NCI-H460 (cell line): ENCODE data around the gene HOXC4. TPM values are rescaled to one million over a fixed set of nuclear protein-coding genes. Genes with fewer than 3 reads are reported as not detected.
"Not testable (repeated sequence)": the region's sequence is repeated elsewhere in the genome, so short reads cannot be mapped to it uniquely, and the experiment has no call there.

Experiments used
- DNase-seq: peaks from one replicate; pipeline ENCODE4 v3.0.0-alpha.2; 2016; ENCODE audit warnings: low read depth; ENCODE audit errors: extremely low read depth
- total RNA-seq: library from RNA; depleted of rRNA; stranded (reverse); fragments of >200 nt; shearing (Covaris generic); gene quantifications from 2 replicates; pipeline ENCODE4 v1.2.3, GENCODE V29; 2014

HOXC4 gene
- total RNA-seq, 1 experiment from 2014 or later = 0.12 TPM

GRCh38 chr12:54039417-54040147, 14.1 kb upstream of the HOXC4 start:
- DNase-seq = no peak

DNA sequence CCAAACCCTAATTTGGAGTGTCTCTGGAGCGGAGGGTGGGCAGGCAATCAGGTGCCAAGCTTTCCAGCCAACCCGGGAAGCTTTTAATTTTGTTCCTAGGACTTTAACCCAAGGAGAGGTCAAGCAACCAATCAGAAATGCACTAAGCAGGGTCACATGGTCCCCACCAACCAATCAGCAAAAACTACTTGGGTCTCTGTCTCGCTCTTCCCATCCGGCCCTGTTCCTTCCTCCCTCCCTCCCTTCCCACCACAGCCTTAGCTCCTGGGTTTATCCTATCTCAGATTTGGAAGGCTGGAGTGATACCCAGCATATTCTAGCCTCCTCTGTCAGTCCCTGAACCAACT, 13.5 kb upstream of the HOXC4 start:
- DNase-seq = peak; percentile 18

- no peak for DNase-seq
Measured at GRCh38 chr12:54040648-54041047, 13.0 kb upstream of the HOXC4 start.

- no peak for DNase-seq
Measured at GRCh38 chr12:54041097-54041690, 12.4 kb upstream of the HOXC4 start.

DNA sequence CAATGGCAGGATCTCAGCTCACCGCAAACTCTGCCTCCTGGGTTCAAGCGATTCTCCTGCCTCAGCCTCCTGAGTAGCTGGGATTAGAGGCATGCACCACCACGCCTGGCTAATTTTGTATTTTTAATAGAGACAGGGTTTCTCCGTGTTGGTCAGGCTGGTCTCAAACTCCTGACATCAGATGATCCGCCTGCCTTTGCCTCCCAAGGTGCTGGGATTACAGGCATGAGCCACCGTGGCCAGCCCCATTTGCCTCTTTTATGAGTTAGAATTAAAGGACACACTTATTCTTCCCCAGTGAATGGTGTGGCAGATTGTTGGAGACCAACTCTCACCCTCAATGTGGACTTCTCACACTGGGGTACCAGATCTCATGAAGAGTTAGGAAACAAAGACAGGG, 11.6 kb upstream of the HOXC4 start:
- DNase-seq = not testable (repeated sequence)

GRCh38 chr12:54042970-54043853, 10.4 kb upstream of the HOXC4 start:
- no peak for DNase-seq

GRCh38 chr12:54044425-54045103, 9.1 kb upstream of the HOXC4 start:
- DNase-seq = no peak

- no peak for DNase-seq
Measured at GRCh38 chr12:54045401-54045800, 8.2 kb upstream of the HOXC4 start.

DNA sequence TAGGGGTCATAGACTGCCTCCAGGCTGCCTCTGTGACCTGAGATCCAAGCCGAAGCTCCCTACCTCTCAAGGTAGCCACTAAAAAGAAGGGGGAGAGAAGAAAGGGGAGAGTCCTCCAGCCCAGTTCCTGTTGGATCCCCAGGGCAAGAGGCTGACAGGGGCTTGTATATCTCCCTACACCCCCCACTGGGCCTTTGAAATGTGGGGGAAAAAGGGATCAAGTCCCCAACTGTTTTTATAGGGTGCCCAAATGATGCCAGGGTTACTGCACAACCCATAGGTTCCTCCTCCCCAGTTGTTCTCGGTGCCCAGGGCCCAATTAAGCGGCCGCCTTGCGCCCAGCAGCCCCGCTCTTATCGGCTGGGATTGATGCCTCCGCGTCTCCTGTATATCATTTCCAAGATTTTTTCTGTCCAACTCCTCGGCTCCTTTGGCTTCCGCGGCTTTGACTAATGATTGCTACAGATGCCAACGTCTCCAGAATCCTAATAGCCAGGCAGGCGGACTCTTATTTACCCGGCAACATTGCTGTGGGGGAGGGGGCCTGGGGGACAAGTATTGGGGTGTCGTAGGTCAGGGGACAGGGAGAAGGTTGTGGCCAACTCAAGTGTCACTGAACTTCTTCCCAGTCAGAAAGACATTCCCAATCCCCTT, 7.6 kb upstream of the HOXC4 start:
- DNase-seq = no peak

GRCh38 chr12:54046809-54047159, 6.9 kb upstream of the HOXC4 start:
- DNase-seq = no peak

DNA sequence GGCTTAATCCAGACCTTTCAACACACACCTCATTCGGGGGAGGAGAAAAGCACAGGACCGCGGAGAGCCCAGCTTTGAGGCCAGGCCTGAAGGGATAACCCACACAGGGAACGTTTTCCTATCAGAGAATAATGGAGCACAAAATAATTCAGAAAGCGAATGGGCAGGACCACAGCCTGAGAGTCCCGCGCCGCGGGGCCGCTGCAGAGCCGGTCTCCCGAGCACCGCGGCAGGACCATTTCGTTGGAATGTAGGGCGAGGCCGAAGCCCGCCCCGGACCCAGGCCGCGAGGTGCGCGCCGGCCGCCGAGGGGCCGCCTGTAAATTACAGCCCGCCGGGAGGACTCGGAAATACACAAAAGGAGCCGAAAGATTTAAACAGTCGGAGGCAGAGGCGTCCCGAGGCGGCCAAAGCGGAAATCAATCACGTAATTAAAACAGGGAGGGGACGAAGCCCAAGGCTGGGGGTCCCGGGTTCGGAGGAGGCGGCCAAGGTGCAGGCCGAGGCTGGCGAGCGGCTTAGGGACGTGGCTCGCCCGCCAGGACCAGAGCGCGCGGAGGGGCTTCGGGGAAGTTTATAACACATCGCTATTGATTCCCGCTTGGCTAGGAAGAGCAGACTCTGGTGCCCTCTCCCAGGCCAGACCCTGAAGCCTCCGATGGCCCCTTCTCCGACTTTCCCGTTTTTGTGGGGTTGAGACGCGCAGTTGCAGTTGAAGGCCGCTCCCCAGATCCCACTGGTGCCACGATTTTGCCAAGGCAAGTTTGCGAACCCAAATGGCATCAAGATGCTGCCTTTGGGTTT, 6.3 kb upstream of the HOXC4 start:
- no peak for DNase-seq

- DNase-seq = no peak
Measured at GRCh38 chr12:54047964-54048303, 5.7 kb upstream of the HOXC4 start.

GRCh38 chr12:54048406-54049093, 5.1 kb upstream of the HOXC4 start:
- DNase-seq = no peak

- no peak for DNase-seq
Measured at GRCh38 chr12:54049108-54049507, 4.5 kb upstream of the HOXC4 start.

DNA sequence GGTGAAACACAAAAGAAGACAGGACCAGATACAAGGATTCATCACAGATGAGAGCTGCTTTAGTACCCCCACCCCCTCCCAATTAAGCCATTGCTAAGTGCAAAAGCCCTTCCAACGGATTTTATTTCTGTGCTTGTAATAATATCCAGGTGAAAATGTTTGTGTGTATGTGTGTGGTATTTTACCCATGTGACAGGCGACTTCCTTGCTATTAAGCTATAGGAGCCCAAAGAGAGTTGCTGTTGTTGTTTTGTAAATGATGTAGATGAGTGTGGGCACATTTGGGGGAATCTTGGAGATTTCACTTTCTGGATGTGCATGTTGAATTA, 3.2 kb upstream of the HOXC4 start:
- no peak for DNase-seq

GRCh38 chr12:54051026-54051842, 2.4 kb upstream of the HOXC4 start:
- DNase-seq = no peak

- no peak for DNase-seq
Measured at GRCh38 chr12:54051874-54052437, 1.7 kb upstream of the HOXC4 start.

DNA sequence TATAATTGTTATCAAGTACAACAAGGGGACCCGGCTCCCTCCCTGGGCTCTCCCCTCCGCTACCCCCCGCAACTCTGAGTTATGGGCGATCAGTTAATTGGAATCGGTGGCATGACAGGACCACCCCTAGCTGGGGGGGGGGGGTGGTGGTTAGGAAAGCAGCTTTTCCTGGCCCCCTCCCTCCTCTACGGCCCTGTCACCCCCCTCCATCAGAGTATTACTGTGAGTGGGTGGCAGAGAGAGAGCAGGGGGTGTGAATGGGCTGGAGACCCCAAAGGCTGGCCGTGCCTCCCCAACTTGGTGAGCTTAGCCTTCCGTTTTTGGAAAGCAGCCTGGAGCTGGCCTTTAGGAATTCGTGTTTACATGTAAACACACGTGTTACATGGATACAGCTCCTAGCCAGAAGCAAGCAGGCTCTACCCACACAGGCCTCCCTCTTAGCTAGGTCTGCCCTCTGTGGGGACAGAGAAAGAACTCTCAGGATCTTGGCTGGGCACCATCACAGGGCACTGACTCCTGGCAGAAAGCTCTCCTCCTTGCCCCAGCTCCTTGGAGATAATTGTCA, 1.1 kb upstream of the HOXC4 start:
- DNase-seq = no peak
